ENCODE measurements around the gene UBA52. TPM values are rescaled to one million over a fixed set of nuclear protein-coding genes. Genes with fewer than 3 reads are reported as not detected.
A peak's percentile ranks its signal among the peaks of the same experiment; 100 is the strongest.

Gene UBA52
- polyA plus RNA-seq, 1 of the 3 experiments (the other 2 are of a cell fraction), result 2,690 TPM

- ChIA-PET CTCF (interaction anchor here (0.6 to 10.5 kb wide), 50 partner anchors 8 to 396 kb away, joined by 3 to 234 read pairs (median 5); partner anchors contain the start of genes CERS1, CRLF1, ELL and KXD1), POLR2A (interaction anchor here (0.6 to 2.5 kb wide), 6 partner anchors 19 to 328 kb away, joined by 3 to 20 read pairs (median 6); partner anchors contain the start of genes COPE, DDX49, TMEM59L and UBA52)
- no peak overlapping the region for H2AFZ ChIP-seq (ENCODE audit: low read depth)
- peak overlapping the region; percentile 92 for H3K4me2 ChIP-seq
- H3K27me3 ChIP-seq (ENCODE audit: insufficient read depth), result no peaks in the 10 kb centered on the region
- peaks cover 6 to 29% of the 10 kb centered on the region in 2 experiments; a peak in 2 of 4 replicates for H3K4me1 ChIP-seq (ENCODE audit: control insufficient read depth in 1 of 2, insufficient read depth in 2 of 2, low read depth in 1 of 2, low read length in 1 of 2)
- no peaks in the 10 kb centered on the region for H3K36me3 ChIP-seq (replicated peaks in 1 of 2; ENCODE audit: control insufficient read depth in 1 of 2, insufficient read depth in 2 of 2, low read length in 1 of 2)
- peaks cover 10% of the 10 kb centered on the region; the same call in 1 of the 2 replicates for H3K79me2 ChIP-seq (ENCODE audit: insufficient read depth)
- no peaks in the 10 kb centered on the region for H4K20me1 ChIP-seq (ENCODE audit: insufficient read depth)
- H3K9ac ChIP-seq, result peak overlapping the region; percentile 79
- no peaks in the 10 kb centered on the region for H3K9me3 ChIP-seq
- H3K4me3 ChIP-seq (ENCODE audit: low read depth in 2 of 2, low read length in 1 of 2), result peak overlapping the region; percentile 83 to 89
- peaks cover 26% of the 10 kb centered on the region for H3F3A ChIP-seq (replicated peaks; ENCODE audit: insufficient read depth)
- peak; percentile 89 for DNase-seq
- TF ChIP-seq, protein P1, sequence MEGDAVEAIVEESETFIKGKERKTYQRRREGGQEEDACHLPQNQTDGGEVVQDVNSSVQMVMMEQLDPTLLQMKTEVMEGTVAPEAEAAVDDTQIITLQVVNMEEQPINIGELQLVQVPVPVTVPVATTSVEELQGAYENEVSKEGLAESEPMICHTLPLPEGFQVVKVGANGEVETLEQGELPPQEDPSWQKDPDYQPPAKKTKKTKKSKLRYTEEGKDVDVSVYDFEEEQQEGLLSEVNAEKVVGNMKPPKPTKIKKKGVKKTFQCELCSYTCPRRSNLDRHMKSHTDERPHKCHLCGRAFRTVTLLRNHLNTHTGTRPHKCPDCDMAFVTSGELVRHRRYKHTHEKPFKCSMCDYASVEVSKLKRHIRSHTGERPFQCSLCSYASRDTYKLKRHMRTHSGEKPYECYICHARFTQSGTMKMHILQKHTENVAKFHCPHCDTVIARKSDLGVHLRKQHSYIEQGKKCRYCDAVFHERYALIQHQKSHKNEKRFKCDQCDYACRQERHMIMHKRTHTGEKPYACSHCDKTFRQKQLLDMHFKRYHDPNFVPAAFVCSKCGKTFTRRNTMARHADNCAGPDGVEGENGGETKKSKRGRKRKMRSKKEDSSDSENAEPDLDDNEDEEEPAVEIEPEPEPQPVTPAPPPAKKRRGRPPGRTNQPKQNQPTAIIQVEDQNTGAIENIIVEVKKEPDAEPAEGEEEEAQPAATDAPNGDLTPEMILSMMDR (IDR thresholded peaks at IDR 0.05), result peak; percentile 70
- TF ChIP-seq SIN3A (IDR thresholded peaks at IDR 0.05; ENCODE audit: borderline replicate concordance, low read depth, low read length) (peak; percentile 64; the same call in 1 of the 2 replicates), FOXJ3 (CRISPR knock-in tag; IDR thresholded peaks at IDR 0.05) (no peak), RCOR1 (IDR thresholded peaks at IDR 0.05; ENCODE audit: low read length) (0 out of 2 replicates have a peak, but pooled peaks have one; percentile 39), ZBTB33 (IDR thresholded peaks at IDR 0.05; ENCODE audit: borderline replicate concordance, low read depth) (no peak), TCF12 (IDR thresholded peaks at IDR 0.05) (no peak), EP300 (IDR thresholded peaks at IDR 0.05; ENCODE audit: borderline replicate concordance in 1 of 2, low read depth in 1 of 2, low read length in 1 of 2) (0 out of 4 replicates have a peak, but pooled peaks of 1 of the 2 experiments have one; percentile 30), CHD2 (IDR thresholded peaks at IDR 0.05; ENCODE audit: low read length, partially characterized antibody) (peak; percentile 61), TAF1 (IDR thresholded peaks at IDR 0.05; ENCODE audit: borderline replicate concordance, low read depth, low read length) (peak; percentile 45; the same call in 1 of the 2 replicates), NFIC (IDR thresholded peaks at IDR 0.05; ENCODE audit: borderline replicate concordance) (no peak), SMC3 (IDR thresholded peaks at IDR 0.05; ENCODE audit: low read depth, low read length) (peak; percentile 55), FOSL2 (IDR thresholded peaks at IDR 0.05; ENCODE audit: borderline replicate concordance, low read depth) (no peak), JUND (IDR thresholded peaks at IDR 0.05) (no peak), RAD21 (IDR thresholded peaks at IDR 0.05; ENCODE audit: low read length) (peak; percentile 65), FOXM1 (IDR thresholded peaks at IDR 0.05; ENCODE audit: low read depth) (no peak), MXI1 (IDR thresholded peaks at IDR 0.05; ENCODE audit: low read depth, low read length) (peak; percentile 71), RFX5 (IDR thresholded peaks at IDR 0.05; ENCODE audit: low read length) (peak; percentile 88), POLR2AphosphoS5 (IDR thresholded peaks at IDR 0.05; ENCODE audit: low read depth, low read length) (0 out of 2 replicates have a peak, but pooled peaks have one; percentile 15), TEAD4 (IDR thresholded peaks at IDR 0.05; ENCODE audit: borderline replicate concordance, insufficient read depth) (no peak), GABPA (IDR thresholded peaks at IDR 0.05; ENCODE audit: low read depth) (no peak)
- TF ChIP-seq, protein P2, sequence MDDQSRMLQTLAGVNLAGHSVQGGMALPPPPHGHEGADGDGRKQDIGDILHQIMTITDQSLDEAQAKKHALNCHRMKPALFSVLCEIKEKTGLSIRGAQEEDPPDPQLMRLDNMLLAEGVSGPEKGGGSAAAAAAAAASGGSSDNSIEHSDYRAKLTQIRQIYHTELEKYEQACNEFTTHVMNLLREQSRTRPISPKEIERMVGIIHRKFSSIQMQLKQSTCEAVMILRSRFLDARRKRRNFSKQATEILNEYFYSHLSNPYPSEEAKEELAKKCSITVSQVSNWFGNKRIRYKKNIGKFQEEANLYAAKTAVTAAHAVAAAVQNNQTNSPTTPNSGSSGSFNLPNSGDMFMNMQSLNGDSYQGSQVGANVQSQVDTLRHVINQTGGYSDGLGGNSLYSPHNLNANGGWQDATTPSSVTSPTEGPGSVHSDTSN (IDR thresholded peaks at IDR 0.05), result no peak
- TF ChIP-seq, protein P3, sequence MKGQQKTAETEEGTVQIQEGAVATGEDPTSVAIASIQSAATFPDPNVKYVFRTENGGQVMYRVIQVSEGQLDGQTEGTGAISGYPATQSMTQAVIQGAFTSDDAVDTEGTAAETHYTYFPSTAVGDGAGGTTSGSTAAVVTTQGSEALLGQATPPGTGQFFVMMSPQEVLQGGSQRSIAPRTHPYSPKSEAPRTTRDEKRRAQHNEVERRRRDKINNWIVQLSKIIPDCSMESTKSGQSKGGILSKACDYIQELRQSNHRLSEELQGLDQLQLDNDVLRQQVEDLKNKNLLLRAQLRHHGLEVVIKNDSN (IDR thresholded peaks at IDR 0.05; ENCODE audit: borderline replicate concordance, low read depth), result no peak
- TF ChIP-seq, protein P4, sequence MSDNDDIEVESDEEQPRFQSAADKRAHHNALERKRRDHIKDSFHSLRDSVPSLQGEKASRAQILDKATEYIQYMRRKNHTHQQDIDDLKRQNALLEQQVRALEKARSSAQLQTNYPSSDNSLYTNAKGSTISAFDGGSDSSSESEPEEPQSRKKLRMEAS (IDR thresholded peaks at IDR 0.05; ENCODE audit: low read depth), result peak; percentile 51; the same call in 1 of the 2 replicates
- TF ChIP-seq, protein P5, sequence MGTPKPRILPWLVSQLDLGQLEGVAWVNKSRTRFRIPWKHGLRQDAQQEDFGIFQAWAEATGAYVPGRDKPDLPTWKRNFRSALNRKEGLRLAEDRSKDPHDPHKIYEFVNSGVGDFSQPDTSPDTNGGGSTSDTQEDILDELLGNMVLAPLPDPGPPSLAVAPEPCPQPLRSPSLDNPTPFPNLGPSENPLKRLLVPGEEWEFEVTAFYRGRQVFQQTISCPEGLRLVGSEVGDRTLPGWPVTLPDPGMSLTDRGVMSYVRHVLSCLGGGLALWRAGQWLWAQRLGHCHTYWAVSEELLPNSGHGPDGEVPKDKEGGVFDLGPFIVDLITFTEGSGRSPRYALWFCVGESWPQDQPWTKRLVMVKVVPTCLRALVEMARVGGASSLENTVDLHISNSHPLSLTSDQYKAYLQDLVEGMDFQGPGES (IDR thresholded peaks at IDR 0.05; ENCODE audit: low read depth, low read length), result no peak
- 20% methylated on average over 31 of the region's 40 CpGs for WGBS (ENCODE audit: low lambda C conversion rate)
- H3K27ac ChIP-seq (ENCODE audit: low read depth in 2 of 2, low read length in 1 of 2), result peak overlapping the region; percentile 69 to 94
- H3K9me2 ChIP-seq, result no peaks in the 10 kb centered on the region
These were observed 18.9 kb downstream of the UBA52 start for GRCh38 chr19:18590273-18591272.
